ENCODE measurements around the gene ANKDD1A.

ANKDD1A gene

GRCh38 chr15:64917211-64917610, 5.5 kb downstream of the ANKDD1A start:
- Histone ChIP-seq H3K9me3 (ENCODE audit: control insufficient read depth in 2 of 2, low read length in 2 of 2) (no peaks in the 10 kb centered on the region), H3K27ac (ENCODE audit: low read depth in 2 of 2, low read length in 2 of 2) (no peak overlapping the region), H3K36me3 (ENCODE audit: control insufficient read depth in 2 of 2, insufficient read depth in 2 of 2, low read length in 2 of 2) (no peaks in the 10 kb centered on the region), H3K27me3 (ENCODE audit: control insufficient read depth in 2 of 2, insufficient read depth in 2 of 2, low read length in 2 of 2) (peaks cover 0 to 3% of the 10 kb centered on the region in 2 donors), H3K4me3 (ENCODE audit: low read length in 2 of 2) (no peak overlapping the region), H3K4me1 (ENCODE audit: control insufficient read depth in 2 of 2, insufficient read depth in 2 of 2, low read length in 2 of 2) (no peaks in the 10 kb centered on the region), H3K9ac (ENCODE audit: low read depth in 1 of 2, low read length in 2 of 2) (no peak overlapping the region)

DNA sequence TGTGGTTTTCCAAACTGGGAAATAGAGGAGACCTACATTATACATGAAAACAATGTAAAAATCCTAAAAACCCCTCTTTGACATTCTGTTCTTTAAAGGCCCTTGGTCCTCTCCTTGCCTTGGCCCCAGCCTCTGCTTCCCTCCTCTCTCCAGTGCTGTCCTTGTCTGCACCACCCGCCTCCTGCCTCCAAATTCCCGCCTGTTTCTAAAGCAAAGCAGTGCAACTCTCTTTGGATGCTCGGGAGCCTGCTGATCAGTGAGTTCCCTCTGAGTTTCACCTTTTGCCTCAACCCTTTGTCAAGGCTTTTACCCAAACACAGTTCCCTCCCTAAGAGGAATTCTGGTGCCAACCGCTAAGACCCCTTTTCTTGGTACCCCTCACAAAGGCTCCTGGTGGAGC, 8.0 kb downstream of the ANKDD1A start:
- Histone ChIP-seq H3K4me1 (ENCODE audit: control insufficient read depth in 2 of 2, insufficient read depth in 2 of 2, low read length in 2 of 2) (no peaks in the 10 kb centered on the region), H3K9me3 (ENCODE audit: control insufficient read depth in 2 of 2, low read length in 2 of 2) (no peaks in the 10 kb centered on the region), H3K9ac (ENCODE audit: low read depth in 1 of 2, low read length in 2 of 2) (no peak overlapping the region), H3K27ac (ENCODE audit: low read depth in 2 of 2, low read length in 2 of 2) (no peak overlapping the region), H3K36me3 (ENCODE audit: control insufficient read depth in 2 of 2, insufficient read depth in 2 of 2, low read length in 2 of 2) (no peaks in the 10 kb centered on the region), H3K4me3 (ENCODE audit: low read length in 2 of 2) (no peak overlapping the region), H3K27me3 (ENCODE audit: control insufficient read depth in 2 of 2, insufficient read depth in 2 of 2, low read length in 2 of 2) (no peaks in the 10 kb centered on the region)

DNA sequence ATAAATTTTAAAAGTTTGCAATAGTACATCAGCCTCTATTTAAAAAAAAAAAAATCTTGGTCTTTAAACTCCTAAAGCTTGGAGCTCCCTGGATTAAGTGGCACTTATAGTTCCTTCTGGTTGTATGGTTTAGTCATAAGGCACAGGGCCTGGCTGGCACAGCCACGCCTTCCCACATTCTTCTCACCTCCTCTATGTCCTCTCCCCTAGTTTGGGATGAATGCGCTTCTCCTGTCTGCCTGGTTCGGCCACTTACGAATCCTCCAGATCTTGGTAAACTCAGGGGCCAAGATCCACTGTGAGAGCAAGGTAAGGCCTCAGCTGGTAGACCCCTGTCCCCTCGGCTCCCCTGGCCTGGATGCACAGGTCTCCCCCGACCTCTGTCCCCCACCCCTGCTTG, 10.0 kb downstream of the ANKDD1A start:
- no peaks in the 10 kb centered on the region for H3K36me3 ChIP-seq (ENCODE audit: control insufficient read depth in 2 of 2, insufficient read depth in 2 of 2, low read length in 2 of 2)
- no peak overlapping the region for H3K4me3 ChIP-seq (ENCODE audit: low read length in 2 of 2)
- H3K9me3 ChIP-seq (ENCODE audit: control insufficient read depth in 2 of 2, low read length in 2 of 2): no peaks in the 10 kb centered on the region
- no peak overlapping the region for H3K27ac ChIP-seq (ENCODE audit: low read depth in 2 of 2, low read length in 2 of 2)
- H3K27me3 ChIP-seq (ENCODE audit: control insufficient read depth in 2 of 2, insufficient read depth in 2 of 2, low read length in 2 of 2): no peaks in the 10 kb centered on the region
- no peak overlapping the region for H3K9ac ChIP-seq (ENCODE audit: low read depth in 1 of 2, low read length in 2 of 2)
- H3K4me1 ChIP-seq (ENCODE audit: control insufficient read depth in 2 of 2, insufficient read depth in 2 of 2, low read length in 2 of 2): no peaks in the 10 kb centered on the region

GRCh38 chr15:64923546-64923945, 11.8 kb downstream of the ANKDD1A start:
- H3K9me3 ChIP-seq (ENCODE audit: control insufficient read depth in 2 of 2, low read length in 2 of 2): no peaks in the 10 kb centered on the region
- no peak overlapping the region for H3K27ac ChIP-seq (ENCODE audit: low read depth in 2 of 2, low read length in 2 of 2)
- H3K36me3 ChIP-seq (ENCODE audit: control insufficient read depth in 2 of 2, insufficient read depth in 2 of 2, low read length in 2 of 2): no peaks in the 10 kb centered on the region
- H3K27me3 ChIP-seq (ENCODE audit: control insufficient read depth in 2 of 2, insufficient read depth in 2 of 2, low read length in 2 of 2): no peaks in the 10 kb centered on the region
- no peak overlapping the region for H3K9ac ChIP-seq (ENCODE audit: low read depth in 1 of 2, low read length in 2 of 2)
- no peak overlapping the region for H3K4me3 ChIP-seq (ENCODE audit: low read length in 2 of 2)
- H3K4me1 ChIP-seq (ENCODE audit: control insufficient read depth in 2 of 2, insufficient read depth in 2 of 2, low read length in 2 of 2): no peaks in the 10 kb centered on the region

DNA sequence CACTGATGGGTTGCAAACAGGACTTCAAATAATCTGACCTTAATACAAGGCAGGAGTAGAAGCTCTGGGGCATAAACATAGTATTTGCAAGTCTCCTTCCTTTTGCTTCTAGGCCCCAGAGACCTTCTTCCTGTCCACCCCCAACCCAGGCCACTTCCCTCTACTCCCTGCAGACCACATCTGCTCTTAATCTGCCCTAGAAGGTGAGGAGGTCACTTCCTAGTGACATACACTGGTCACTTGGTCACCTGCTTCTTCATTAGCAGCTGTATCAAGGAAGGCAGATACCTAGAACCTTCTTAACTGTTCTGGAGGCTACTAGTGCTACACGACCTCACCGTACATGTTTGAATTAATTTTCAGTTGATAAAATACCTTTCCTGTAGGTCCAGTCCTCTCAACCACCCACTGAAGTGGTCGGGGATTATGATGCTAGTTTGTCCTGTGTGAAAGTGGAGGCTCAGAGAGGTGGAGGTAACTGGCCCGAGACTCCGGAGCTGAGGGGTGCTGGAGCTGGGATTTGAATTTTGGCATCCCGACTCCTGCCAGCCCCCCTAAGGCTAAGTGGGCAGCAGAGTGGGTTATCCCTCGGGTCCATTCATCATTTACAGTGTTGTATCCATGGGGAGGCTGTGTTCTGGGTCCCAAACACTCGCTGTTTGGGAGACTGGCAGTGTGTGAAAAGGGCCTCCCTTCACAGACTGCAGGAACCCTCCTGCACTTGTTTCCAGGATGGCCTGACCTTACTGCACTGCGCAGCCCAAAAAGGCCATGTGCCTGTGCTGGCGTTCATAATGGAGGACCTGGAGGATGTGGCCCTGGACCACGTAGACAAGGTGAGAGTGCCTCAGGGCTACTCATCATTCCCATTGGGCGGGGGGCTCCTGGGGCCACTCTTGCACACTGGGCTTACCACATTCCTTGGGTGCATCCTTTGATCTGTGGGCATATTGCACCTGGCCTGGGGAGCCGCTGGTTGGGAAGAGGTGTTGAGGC, 13.9 kb downstream of the ANKDD1A start:
- no peaks in the 10 kb centered on the region for H3K4me1 ChIP-seq (ENCODE audit: control insufficient read depth in 2 of 2, insufficient read depth in 2 of 2, low read length in 2 of 2)
- no peak overlapping the region for H3K27ac ChIP-seq (ENCODE audit: low read depth in 2 of 2, low read length in 2 of 2)

DNA sequence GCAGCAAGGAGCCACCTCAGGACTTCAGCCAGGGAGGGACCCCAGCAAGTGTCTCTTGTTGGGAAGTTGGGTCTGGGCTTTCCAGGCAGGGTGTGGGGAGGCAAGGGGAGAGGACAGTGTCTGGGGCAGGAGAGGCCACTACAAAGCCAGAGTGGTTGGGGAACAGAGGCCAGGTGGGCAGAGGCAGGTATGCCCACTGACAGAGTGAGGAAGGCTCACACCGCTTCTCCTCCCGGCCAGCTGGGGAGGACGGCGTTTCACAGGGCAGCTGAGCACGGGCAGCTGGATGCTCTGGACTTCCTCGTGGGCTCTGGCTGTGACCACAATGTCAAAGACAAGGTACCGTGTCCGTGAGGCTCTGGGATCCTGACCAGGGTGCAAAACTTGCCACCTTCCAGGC, 15.0 kb downstream of the ANKDD1A start:
- Histone ChIP-seq H3K4me1 (ENCODE audit: control insufficient read depth in 2 of 2, insufficient read depth in 2 of 2, low read length in 2 of 2) (no peaks in the 10 kb centered on the region), H3K27me3 (ENCODE audit: control insufficient read depth in 2 of 2, insufficient read depth in 2 of 2, low read length in 2 of 2) (no peaks in the 10 kb centered on the region), H3K4me3 (ENCODE audit: low read length in 2 of 2) (no peak overlapping the region), H3K9me3 (ENCODE audit: control insufficient read depth in 2 of 2, low read length in 2 of 2) (no peaks in the 10 kb centered on the region), H3K36me3 (ENCODE audit: control insufficient read depth in 2 of 2, insufficient read depth in 2 of 2, low read length in 2 of 2) (no peaks in the 10 kb centered on the region), H3K9ac (ENCODE audit: low read depth in 1 of 2, low read length in 2 of 2) (no peak overlapping the region), H3K27ac (ENCODE audit: low read depth in 2 of 2, low read length in 2 of 2) (no peak overlapping the region)

More for the DNA sequence above, 13.9 kb downstream of the ANKDD1A start:
- no peaks in the 10 kb centered on the region for H3K9me3 ChIP-seq (ENCODE audit: control insufficient read depth in 2 of 2, low read length in 2 of 2)
- no peak overlapping the region for H3K4me3 ChIP-seq (ENCODE audit: low read length in 2 of 2)
- H3K9ac ChIP-seq (ENCODE audit: low read depth in 1 of 2, low read length in 2 of 2): no peak overlapping the region
- no peaks in the 10 kb centered on the region for H3K36me3 ChIP-seq (ENCODE audit: control insufficient read depth in 2 of 2, insufficient read depth in 2 of 2, low read length in 2 of 2)
- no peaks in the 10 kb centered on the region for H3K27me3 ChIP-seq (ENCODE audit: control insufficient read depth in 2 of 2, insufficient read depth in 2 of 2, low read length in 2 of 2)

GRCh38 chr15:64928626-64929220, 17.0 kb downstream of the ANKDD1A start:
- H3K27me3 ChIP-seq (ENCODE audit: control insufficient read depth in 2 of 2, insufficient read depth in 2 of 2, low read length in 2 of 2): no peaks in the 10 kb centered on the region

DNA sequence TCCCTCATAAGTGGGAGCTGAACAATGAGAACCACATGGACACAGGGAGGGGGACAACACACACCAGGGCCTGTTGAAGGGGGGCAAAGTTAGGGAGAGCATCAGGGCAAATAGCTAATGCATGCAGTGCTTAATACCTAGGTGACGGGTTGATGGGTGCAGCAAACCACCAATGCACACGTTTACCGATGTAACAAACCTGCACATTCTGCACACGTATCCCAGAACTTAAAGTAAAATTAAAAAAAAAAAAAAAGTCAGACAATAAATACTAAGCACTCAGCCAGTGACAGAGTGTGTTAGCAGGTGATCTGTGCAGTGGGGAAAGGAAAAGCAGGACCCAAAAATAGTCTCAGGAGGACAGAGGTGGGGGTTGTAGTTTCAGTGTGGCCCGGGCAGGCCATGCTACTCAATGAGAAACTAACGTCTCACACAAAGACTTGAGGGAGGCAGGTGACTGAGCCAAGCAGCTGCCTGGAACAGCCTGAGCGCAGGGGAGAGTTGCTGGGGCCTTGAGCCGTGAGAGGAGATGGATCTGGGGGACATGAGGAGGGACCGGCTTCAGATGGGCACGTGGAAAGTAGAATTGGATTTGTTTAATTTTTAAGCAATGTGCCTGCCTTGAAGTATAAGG, 18.4 kb downstream of the ANKDD1A start:
- H3K4me1 ChIP-seq (ENCODE audit: control insufficient read depth in 2 of 2, insufficient read depth in 2 of 2, low read length in 2 of 2): no peaks in the 10 kb centered on the region
- H3K4me3 ChIP-seq (ENCODE audit: low read length in 2 of 2): no peak overlapping the region
- no peak overlapping the region for H3K27ac ChIP-seq (ENCODE audit: low read depth in 2 of 2, low read length in 2 of 2)
- H3K36me3 ChIP-seq (ENCODE audit: control insufficient read depth in 2 of 2, insufficient read depth in 2 of 2, low read length in 2 of 2): no peaks in the 10 kb centered on the region
- no peak overlapping the region for H3K9ac ChIP-seq (ENCODE audit: low read depth in 1 of 2, low read length in 2 of 2)
- H3K9me3 ChIP-seq (ENCODE audit: control insufficient read depth in 2 of 2, low read length in 2 of 2): no peaks in the 10 kb centered on the region
- no peaks in the 10 kb centered on the region for H3K27me3 ChIP-seq (ENCODE audit: control insufficient read depth in 2 of 2, insufficient read depth in 2 of 2, low read length in 2 of 2)

More at GRCh38 chr15:64928626-64929220, 17.0 kb downstream of the ANKDD1A start:
- H3K4me1 ChIP-seq (ENCODE audit: control insufficient read depth in 2 of 2, insufficient read depth in 2 of 2, low read length in 2 of 2): no peaks in the 10 kb centered on the region
- no peak overlapping the region for H3K27ac ChIP-seq (ENCODE audit: low read depth in 2 of 2, low read length in 2 of 2)
- no peak overlapping the region for H3K9ac ChIP-seq (ENCODE audit: low read depth in 1 of 2, low read length in 2 of 2)
- no peaks in the 10 kb centered on the region for H3K9me3 ChIP-seq (ENCODE audit: control insufficient read depth in 2 of 2, low read length in 2 of 2)
- H3K4me3 ChIP-seq (ENCODE audit: low read length in 2 of 2): no peak overlapping the region
- no peaks in the 10 kb centered on the region for H3K36me3 ChIP-seq (ENCODE audit: control insufficient read depth in 2 of 2, insufficient read depth in 2 of 2, low read length in 2 of 2)

- Histone ChIP-seq H3K4me1 (ENCODE audit: control insufficient read depth in 2 of 2, insufficient read depth in 2 of 2, low read length in 2 of 2) (no peaks in the 10 kb centered on the region), H3K9me3 (ENCODE audit: control insufficient read depth in 2 of 2, low read length in 2 of 2) (no peaks in the 10 kb centered on the region), H3K9ac (ENCODE audit: low read depth in 1 of 2, low read length in 2 of 2) (no peak overlapping the region), H3K27me3 (ENCODE audit: control insufficient read depth in 2 of 2, insufficient read depth in 2 of 2, low read length in 2 of 2) (no peaks in the 10 kb centered on the region), H3K27ac (ENCODE audit: low read depth in 2 of 2, low read length in 2 of 2) (no peak overlapping the region), H3K36me3 (ENCODE audit: control insufficient read depth in 2 of 2, insufficient read depth in 2 of 2, low read length in 2 of 2) (no peaks in the 10 kb centered on the region), H3K4me3 (ENCODE audit: low read length in 2 of 2) (no peak overlapping the region)
Observed at GRCh38 chr15:64930778-64931371, 19.2 kb downstream of the ANKDD1A start.

DNA sequence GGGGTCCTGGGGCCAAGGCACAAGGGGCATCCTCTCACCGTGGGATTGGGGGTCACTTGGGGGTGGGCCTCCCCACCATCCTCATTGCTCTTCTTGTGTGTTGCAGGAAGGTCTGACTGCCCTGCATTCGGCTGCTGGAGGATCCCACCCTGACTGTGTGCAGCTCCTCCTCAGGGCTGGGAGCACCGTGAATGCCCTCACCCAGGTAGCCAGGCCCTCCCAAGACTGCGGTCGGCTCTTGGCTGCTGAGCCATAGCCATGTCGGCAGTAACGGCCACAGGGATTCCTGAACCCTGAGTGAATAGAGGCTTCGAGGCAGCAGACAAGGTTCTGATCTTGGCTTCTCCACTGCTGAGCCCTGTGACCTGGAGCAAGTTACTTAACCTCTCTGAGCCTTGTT, 19.7 kb downstream of the ANKDD1A start:
- no peak overlapping the region for H3K4me3 ChIP-seq (ENCODE audit: low read length in 2 of 2)
- no peak overlapping the region for H3K9ac ChIP-seq (ENCODE audit: low read depth in 1 of 2, low read length in 2 of 2)
- no peaks in the 10 kb centered on the region for H3K27me3 ChIP-seq (ENCODE audit: control insufficient read depth in 2 of 2, insufficient read depth in 2 of 2, low read length in 2 of 2)
- no peak overlapping the region for H3K27ac ChIP-seq (ENCODE audit: low read depth in 2 of 2, low read length in 2 of 2)
- no peaks in the 10 kb centered on the region for H3K36me3 ChIP-seq (ENCODE audit: control insufficient read depth in 2 of 2, insufficient read depth in 2 of 2, low read length in 2 of 2)
- no peaks in the 10 kb centered on the region for H3K4me1 ChIP-seq (ENCODE audit: control insufficient read depth in 2 of 2, insufficient read depth in 2 of 2, low read length in 2 of 2)
- H3K9me3 ChIP-seq (ENCODE audit: control insufficient read depth in 2 of 2, low read length in 2 of 2): no peaks in the 10 kb centered on the region
